T-helper 22 cell (primary cell): ENCODE data around the gene ARHGAP19.
A peak's percentile ranks its signal among the peaks of the same experiment; 100 is the strongest.

Experiments
- DNase-seq: peaks from one replicate; pipeline ENCODE4 v3.0.0-alpha.2; 2020; ENCODE audit warnings: low read depth

ARHGAP19 gene

DNA sequence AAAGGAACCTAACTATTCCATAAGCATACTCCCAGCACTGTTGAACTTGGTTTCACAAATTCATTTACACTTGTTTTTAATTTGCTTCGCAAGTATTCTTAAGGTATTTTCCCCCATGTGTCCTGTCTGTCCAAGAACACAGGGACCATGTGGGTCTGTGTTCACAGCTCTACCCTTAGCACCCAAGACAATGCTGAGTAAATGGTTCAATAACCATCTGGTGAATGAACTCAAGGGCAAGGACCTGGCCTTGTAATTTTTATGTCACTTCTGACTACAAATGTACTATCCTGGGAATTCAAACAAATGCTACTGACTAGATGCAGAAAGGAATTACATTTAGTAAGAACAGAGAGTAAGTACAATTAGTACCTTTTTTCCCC lies 63.7 kb downstream of the ARHGAP19 start:
- DNase-seq, result no peak

DNA sequence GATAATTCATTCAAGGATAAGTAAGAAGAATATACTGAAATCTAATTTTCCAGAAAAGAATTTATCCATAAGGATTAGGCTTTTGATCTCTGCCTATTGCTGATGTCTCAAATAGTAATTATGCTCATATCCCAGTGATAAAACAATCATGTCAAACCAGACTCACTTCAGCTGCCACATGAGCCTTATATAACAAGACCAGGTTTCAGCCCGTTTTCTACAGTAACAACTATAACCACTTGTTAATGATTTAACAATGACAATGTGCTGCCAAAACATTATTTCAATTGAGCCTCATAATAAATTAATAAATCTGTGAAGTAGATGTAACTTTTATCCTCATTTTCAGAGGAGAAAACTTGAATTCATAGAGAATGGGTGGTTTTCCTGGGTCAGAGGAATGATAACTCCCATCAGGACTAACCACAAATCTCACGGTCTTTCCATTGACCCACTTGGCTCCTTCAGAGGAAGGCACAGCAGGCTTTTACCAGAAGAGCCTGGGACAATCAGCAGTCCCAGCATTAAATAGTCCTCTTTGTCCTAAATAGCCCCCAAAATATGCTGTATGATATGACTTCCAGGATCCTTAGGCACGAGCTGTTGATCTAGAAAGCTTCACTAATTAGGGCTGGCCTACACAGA lies 64.2 kb downstream of the ARHGAP19 start:
- no peak for DNase-seq

DNA sequence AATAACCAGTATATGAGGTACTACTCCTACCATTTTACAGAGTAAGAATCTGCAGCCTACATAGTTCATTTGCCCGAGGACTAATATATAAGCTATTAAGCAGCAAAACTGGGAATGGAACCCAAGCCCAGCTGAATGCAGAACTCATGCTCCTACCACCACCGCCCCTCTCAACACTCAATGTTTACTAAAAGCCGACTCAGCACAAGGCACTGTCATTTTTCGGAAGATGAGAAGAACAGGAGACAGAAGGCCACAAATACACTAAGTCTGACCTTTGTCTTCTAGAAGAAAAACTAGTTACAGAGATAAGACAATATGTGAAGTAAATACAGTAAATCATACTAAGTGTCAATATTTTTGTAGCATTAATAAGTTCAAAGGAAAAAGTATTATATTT lies 66.0 kb downstream of the ARHGAP19 start:
- DNase-seq, result no peak

DNA sequence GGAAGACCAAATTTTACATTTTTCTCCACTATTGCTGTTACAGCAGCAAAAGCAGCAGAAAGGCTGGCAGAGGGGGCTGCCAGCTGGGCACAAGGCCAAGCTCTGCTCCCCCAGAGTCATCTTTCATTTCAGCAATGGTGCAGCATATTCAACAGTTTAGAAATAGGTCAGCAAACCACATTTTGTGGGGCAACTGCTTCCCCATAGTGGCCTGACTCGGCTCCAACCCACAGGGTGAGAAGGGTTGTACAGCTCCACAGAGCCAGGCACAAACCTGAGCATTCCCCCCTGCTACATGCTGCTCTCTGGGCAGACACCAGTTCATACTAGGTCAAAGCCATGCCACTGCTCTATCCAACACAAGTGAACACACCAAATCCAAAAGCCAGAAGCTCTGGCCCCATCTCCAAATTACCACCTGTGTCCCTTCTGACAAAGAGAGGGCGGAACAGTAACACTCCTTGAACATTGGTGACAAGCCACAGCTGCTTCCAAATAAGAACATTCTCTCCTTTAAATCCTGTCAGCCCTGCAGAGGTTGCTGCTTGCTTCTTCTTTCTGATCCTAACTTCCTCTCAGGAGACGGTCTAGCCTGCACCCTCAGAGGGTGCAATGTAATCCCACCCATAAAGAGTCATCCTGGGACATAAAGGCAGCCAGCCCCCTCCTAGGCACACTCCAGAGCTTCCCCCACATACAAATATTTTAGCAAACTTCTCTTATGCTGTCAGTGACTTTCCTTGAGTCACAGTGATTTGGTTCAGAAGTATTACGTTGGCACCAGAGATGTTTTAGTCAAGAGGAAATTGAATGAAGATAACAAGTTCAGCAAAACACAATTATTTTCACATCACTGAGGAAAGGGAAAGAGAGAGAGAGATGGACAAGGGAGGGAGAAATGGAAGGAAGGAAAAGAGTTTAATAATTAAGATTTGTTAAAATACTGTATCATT lies 67.7 kb downstream of the ARHGAP19 start:
- no peak for DNase-seq

DNA sequence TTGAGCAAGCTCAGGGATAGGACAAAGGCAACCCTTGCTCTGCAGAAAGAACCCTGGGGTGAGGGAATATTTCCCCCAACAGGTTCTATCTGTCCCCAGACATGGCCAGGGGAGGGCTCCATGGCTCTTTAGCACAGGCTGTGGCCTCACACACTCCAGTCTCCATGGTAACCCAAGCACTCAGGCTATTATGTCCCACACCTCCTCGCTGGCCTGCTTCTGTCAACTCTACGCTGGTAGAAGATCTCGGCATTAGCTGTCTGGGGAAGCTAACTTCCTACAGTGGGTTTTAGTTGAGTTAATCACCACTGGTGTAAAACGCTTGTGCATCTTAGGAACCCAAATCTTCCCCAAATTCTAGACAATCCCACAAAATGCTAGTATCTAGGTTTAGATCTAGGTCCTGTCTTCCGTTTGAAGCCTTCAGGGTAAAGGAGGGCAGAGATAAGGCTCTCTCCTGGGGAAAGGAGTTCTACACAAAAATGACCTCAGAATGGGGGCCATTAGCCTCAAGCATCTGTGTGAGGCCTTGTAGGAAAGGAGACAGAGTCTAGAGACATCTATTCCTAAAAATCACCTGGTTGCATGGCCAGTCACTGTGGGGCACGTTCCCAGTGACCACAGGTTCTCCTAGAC lies 70.0 kb downstream of the ARHGAP19 start:
- no peak for DNase-seq

DNA sequence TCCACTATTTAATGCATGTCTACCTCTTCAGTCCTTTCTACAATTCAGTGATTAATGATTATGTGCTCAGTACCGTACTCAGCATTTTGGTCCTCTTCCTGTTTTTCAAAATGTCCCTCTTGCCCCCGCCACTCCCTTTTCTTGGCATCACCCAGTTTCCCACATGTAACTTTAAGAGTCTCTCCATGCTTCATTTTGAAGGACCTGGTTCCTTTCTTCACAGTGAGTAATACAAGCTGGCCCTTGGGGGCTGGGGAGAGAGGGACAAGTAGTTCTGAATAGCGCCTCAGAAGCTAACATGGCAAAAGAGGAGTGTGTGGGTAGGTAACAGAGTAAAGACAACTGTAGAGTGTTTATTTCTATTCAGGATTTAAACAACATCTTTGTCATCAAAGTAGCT lies 72.1 kb downstream of the ARHGAP19 start:
- no peak for DNase-seq

DNA sequence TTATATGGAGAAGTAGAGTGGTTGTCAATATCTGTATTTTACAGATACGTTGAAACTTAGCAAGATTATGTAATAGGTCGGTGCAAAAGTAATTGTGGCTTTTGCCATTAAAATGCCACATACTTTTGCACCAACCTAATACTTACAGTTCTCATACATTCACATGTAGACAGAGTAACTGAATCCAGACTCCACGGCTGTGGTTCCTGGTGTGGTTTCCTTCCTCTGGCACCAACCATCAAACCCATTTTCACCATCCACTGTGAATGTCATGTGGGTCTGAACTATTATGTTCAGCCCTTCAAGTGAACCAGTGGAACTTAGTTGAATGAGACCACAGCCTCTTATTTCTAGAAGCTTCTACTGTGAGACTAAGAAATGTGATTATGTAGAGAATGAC lies 75.1 kb downstream of the ARHGAP19 start:
- DNase-seq, result no peak

DNA sequence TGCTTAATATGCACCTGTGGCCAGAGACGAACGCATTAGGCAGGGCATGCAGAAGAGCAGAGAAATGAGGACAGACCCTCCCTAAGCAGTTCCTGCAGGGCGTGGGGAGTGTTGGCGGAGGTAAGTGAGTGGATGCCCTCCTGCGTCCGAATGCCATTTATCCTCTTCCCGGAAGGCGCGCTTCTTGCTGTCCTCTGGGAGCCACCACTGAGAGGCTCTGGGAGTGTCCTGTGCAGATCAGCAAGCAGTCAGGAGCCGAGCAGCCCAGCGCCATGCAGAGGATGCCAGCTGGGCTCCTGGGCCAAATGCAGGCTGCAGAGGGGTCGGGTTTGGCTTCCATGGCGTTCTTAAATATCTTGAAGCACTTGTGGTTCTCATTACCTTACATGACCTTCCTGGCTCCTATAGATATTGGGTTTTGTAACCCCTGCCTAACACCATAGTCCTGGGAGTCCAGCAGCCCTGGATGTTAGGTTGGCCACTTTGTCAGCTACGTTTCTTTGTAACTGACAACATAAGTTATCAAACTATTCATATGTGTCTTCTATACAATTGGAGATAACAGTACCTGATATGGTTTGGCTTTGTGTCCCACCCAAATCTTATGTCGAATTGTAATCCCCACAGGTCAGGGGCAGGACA lies 76.7 kb downstream of the ARHGAP19 start:
- no peak for DNase-seq

DNA sequence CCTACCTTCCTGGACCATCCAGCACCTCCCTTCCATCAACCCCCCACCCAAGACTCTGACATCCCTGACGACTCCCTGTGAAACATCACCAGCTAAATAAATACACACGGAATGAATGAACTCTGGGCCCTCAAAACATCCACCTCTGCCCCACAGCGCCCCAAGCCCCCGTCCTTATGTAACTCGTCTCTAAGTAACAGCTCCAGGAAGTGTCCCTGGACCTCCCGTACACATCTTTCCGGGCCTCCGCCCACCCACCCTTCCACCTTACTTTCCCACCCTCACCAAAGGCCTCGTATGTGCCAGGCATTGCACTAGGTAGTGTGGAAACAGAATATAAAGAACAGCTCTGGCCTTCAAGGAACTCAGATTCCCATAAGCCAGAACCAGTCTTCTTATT lies 79.0 kb downstream of the ARHGAP19 start:
- no peak for DNase-seq

DNA sequence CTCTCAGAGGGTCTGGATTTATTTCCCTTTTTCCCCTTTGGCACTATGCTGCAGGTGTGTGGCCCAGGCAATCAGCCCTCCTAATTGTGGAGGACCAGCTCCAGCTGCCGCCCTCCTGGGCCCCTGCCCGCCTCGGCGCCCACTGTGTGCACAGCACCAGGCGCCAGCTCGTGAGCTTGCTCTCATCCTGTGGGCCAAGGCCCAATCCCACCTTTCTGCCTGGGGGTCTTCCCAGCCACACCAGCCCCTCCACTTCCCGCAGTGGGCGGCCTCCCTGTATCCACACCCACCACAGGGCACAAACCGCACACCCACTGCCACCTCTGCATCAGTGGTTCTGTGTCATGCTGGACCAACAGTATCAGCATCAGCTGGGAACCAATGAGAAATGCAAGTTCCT lies 81.2 kb downstream of the ARHGAP19 start:
- DNase-seq, result no peak

DNA sequence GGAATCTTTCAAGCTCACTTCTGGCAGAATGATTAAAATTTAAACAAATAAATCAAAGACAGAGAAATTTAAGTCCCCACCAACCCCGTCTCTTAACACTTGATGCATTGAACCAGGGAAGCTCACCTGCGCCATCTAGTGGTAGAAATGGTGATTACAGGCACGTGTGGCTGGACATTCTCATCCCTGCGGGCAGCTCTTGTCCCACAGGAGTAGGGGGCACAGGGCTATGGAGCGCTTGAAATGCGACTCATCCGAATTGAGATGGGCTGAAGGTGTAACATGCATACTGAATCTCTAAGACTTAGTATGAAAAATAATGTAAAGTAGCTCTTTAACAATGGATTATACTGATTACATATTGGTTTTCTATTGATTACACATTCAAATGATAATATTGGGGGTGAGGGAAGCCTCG lies 81.9 kb downstream of the ARHGAP19 start:
- peak; percentile 19 for DNase-seq

DNA sequence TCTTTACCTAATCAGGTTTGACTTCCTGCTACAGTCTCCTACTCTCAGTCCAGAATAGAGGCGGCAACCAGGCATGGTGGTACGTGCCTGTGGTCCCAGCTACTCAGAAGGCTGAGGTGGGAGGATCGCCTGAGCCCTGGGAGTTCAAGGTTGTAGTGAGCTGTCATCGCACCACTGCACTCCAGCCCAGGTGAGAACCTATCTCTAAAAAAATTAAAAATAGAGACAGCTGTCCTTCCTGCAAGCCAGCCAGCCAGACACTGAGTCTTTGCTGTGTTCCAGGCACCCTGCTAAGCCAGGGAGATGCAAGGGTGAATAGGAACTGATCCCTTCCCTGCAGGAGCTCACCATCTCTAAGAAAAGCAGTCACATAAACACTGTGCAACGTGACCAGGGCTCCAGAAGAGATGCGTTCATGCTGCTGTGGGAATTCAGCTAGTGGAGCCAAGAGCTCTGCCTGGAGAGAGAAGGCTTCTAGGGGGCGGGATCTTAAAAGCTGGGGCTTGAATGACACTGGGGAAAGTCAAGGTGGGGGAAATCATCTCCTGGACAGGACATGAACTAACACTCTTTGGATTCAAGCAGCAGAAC lies 84.6 kb downstream of the ARHGAP19 start:
- DNase-seq, result no peak

DNA sequence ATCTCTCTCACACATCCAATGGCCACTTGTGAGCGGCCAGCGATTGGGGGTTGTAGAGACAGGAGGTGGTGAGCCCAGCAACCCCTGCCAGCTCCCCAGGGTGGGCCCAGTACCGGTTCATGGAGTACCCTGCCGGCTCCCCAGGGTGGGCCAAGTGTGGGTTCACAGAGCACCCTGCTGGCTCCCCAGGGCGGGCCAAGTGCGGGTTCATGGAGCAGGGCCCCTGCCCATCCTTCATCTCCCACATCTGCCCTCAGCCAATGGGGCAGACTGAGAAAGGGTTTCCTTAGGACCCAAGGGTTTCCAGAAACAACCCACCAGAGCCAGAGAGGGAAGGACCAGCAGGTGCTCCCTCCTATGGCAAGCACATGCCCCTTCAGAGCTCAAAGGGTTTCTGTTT lies 85.3 kb downstream of the ARHGAP19 start:
- no peak for DNase-seq

DNA sequence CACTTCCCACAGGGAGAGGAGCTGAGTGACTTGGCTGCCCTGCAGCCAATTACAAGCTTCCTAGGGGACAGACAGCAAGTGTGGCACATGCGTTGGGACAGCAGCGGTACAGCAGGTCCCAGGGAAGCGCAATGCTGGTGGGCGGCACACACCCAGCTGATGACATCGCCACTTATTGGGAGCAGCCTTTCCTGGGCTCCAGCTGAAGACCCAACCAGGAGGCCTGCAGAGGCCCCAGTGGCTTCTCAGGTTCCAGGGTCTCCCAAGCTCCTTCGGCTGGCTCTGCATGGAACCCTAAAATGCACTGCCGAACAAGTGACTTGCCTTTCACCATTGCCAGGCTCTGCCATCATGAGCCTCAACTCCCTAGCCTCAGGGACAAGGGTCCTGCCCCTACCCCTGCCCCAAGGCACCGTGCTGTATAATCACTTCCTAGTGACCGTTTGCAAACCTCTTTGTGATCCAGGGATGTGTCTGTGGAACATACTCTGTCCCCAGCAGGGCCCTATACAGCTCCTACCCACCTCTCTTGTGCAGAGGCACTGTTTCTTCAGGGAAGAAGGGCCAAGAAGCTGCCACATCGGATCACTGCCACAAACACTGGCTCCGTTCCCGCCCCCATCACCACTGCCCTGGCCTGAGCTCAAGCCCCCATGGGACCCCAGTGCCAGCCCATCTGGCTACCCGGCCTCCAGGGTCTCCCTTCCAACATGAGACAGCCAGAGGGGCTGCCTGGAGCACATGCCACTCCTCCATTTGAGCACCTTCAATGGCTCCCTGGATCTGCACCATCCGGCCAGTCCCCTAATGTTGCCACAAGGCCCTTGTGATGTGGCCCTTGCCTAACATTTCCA lies 87.4 kb downstream of the ARHGAP19 start:
- DNase-seq, result no peak

DNA sequence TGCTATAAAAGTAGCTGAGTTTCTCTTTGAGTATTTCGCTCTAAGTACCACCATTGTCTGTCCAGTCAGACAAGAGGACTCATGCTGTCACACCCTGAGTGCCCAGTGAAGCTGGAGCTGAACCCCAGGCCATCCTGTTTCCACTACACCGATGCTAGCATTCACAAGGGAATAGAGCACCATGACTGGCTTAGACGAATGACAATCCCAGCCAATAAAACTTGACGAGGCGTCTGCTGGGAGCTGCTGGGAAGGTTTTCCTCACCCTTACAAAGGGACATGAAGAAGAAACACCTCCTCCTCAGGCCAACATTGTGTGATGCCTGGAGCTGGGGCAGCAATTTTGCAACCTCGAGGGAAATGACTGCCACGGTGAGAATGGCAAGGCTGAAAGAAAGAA lies 89.2 kb downstream of the ARHGAP19 start:
- no peak for DNase-seq

DNA sequence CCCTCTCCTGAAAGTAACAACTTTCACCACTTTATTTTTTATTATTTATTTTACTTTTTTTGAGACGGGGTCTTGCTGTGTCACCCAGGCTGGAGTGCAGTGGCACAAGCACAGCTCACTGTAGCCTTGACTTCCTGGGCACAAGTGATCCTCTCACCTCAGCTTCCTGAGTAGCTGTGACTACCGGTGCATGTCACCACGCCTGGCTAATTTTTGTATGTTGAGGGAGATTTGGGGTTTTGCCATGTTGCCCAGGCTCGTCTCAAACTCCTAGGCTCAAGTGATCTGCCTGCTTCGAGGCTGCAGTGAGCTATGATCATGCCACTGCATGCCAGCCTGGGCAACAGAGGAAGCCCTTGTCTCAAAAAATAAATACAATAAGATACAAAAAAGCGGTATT lies 91.8 kb downstream of the ARHGAP19 start:
- no peak for DNase-seq

DNA sequence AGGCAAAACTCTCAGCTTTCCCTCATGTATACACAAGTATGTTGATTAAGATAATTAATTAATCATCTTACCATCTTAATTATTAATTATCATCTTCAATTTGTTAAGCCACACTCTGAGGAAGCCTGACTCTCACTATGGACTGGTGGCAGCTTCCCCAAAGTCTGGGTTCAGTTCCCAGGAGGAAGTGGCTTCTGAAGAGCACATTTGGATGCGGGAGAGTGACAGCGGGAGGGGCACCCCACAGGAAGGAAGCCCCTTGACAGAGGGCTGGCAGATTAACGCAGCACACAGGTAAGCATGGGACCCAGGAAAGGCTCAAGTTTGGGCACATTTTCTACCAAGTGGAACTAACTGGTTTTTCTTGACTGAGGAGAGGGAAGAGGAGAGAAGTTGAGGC lies 93.3 kb downstream of the ARHGAP19 start:
- no peak for DNase-seq

DNA sequence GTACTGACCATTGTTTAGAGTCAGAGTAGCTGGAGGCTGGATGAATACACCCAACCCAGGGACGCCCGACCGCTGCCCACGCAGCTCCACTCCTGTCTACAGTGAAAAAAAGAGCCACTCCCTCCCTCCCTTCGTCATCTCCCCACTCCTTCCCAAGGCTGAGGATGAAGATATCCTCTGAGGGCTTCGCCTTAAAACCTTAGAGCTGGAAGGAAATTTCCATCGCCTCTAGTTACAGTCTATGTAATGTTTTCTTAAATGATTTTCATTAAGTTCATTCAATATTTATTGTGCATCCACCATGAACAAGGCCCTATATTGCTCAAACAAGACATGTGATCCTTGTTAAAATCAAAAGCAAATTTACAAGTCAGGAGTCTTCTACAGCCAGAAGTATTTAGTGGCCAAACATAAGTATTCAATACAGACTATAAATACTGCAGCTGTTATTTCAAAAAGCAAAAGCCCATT lies 95.4 kb downstream of the ARHGAP19 start:
- DNase-seq, result no peak

DNA sequence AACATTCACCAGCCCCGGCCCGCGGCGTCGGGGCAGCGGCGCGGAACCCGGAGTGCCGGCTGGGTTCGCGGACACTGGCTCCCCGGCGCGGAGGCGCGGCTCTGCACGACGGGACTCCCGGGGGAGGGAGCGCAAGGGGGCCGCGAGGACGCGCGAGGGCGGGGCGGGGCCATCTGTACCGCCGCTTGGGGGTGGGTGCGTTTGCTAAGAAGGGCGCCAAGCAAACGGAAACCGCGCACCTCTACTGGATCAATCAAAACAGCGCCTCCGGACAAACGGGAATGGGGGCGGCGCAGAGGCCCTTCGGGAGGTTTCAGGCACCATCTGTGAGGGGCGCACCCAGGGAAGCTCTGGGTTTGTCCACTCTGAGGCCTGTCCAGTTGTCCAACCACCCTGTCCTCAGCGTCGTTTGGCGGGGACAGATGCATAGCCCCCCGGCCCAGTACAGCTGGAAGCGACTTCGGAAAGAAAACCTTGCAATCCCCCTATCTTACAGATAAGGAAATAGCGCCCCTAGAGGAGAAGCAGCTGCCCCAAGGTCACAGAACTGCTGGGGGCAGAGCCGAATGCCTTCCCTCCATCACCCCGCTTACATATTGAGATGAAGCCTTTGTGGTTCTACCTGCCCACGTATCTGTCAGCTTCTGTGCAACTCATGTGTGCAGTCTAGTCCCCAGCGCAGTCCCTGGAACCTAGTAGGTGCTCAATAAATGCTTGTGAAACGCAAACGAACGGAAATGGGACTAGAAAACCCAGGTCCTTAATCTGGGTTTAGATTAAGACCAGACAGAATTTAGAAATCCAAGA lies 96.0 kb downstream of the ARHGAP19 start:
- peak; percentile 42 for DNase-seq

DNA sequence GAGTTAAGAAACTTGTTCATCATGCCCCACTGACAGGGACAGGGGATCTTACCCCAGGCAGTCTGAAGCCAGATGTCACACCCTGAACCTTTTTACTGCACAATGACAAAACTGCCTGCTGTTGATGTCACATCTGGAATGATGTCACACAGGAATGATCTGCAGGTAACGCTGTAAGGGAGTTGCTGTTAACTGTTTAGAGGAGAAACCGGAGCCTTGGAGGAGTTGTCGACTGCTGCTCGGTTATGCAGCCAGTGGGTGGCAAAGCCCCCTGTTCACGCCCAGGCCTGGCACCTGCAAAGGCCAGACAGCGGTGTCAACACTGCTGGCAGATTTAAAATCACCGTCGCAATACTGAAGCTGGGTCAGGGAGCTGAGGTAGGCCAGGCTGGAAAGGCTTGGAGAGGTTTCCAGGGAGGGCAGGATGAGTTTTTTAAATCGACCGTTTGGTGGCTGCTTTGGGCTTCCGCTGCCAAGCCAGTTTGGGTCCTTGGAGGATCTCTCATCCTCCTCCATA lies 96.7 kb downstream of the ARHGAP19 start:
- no peak for DNase-seq
